SU-DHL-6 (cell line): Measurements from ENCODE around the gene SUMO4.

Experiments
- H2AFZ ChIP-seq: fragments of 200-600 bp; sonication (generic); 2 replicates; pipeline ENCODE4 v1.6.1; 2014; ENCODE audit warnings: low read depth, mild to moderate bottlenecking, moderate library complexity, mixed read lengths, antibody characterized with exemption, low read length; ENCODE audit not compliant: severe bottlenecking
- H3F3A ChIP-seq: fragments of 200-600 bp; shearing (Covaris generic); 2 replicates; pipeline ENCODE4 v1.6.0; 2016; ENCODE audit warnings: antibody characterized with exemption, mild to moderate bottlenecking; ENCODE audit not compliant: insufficient read depth
- H3K27ac ChIP-seq: fragments of 200-600 bp; sonication (generic); 2 replicates; pipeline ENCODE4 v1.5.1; 2016; ENCODE audit warnings: low read depth, mild to moderate bottlenecking, low read length, moderate library complexity, mixed read lengths
- H3K27me3 ChIP-seq: fragments of 200-600 bp; sonication (generic), shearing (Covaris generic); 2 replicates; pipeline ENCODE4 v1.6.0; 2014; ENCODE audit warnings: mild to moderate bottlenecking, low read length
- H3K36me3 ChIP-seq: fragments of 200-600 bp; sonication (generic); 2 replicates; pipeline ENCODE4 v1.6.1; 2014; ENCODE audit warnings: mild to moderate bottlenecking, low read length, mixed read lengths
- H3K4me2 ChIP-seq: fragments of 300-600, 200-600 bp; shearing (Covaris generic), sonication (generic); 2 replicates; pipeline ENCODE4 v1.6.0; 2014; ENCODE audit warnings: low read length, low read depth, mild to moderate bottlenecking; ENCODE audit not compliant: poor library complexity, severe bottlenecking
- H3K4me3 ChIP-seq: fragments of 200-600 bp; sonication (generic); 2 replicates; pipeline ENCODE4 v1.5.1; 2014; ENCODE audit warnings: antibody characterized with exemption, low read length, mild to moderate bottlenecking, mixed read lengths; ENCODE audit not compliant: insufficient read depth, poor library complexity, severe bottlenecking
- H3K79me2 ChIP-seq: fragments of 200-600 bp; sonication (generic); 2 replicates; pipeline ENCODE4 v1.6.1; 2014; ENCODE audit warnings: mild to moderate bottlenecking, low read length, moderate library complexity; ENCODE audit not compliant: insufficient read depth
- H3K9ac ChIP-seq: fragments of 200-600 bp; sonication (generic); 2 replicates; pipeline ENCODE4 v1.7.0; 2014; ENCODE audit warnings: mild to moderate bottlenecking, low read length
- H3K9me2 ChIP-seq: fragments of 200-600 bp; sonication (generic); replicated peaks from 2 replicates; pipeline ENCODE4 v1.6.1; 2014; ENCODE audit warnings: low read length; ENCODE audit not compliant: insufficient read depth
- H3K9me3 ChIP-seq: fragments of 200-600 bp; sonication (generic); 2 replicates; pipeline ENCODE4 v1.6.1; 2014; ENCODE audit warnings: low read length, mixed read lengths; ENCODE audit not compliant: insufficient read depth
- H4K20me1 ChIP-seq: fragments of 200-600 bp; sonication (generic); 2 replicates; pipeline ENCODE4 v1.6.1; 2014; ENCODE audit warnings: low read depth, mild to moderate bottlenecking, antibody characterized with exemption, low read length, moderate library complexity, mixed read lengths
- EZH2phosphoT487 ChIP-seq: fragments of 200-600 bp; sonication (generic), shearing (Covaris generic); conservative IDR thresholded peaks from 2 replicates; pipeline ENCODE4 v1.6.1; 2018; ENCODE audit warnings: mild to moderate bottlenecking, antibody characterized with exemption, low read length, moderate library complexity, mixed read lengths
- TF ChIP-seq, protein P1 (sequence below): fragments of 200-600 bp; sonication (generic); IDR thresholded peaks from one replicate; pipeline ENCODE4 v1.5.1; 2017; ENCODE audit warnings: antibody characterized with exemption, mild to moderate bottlenecking, low read length, moderate library complexity; ENCODE audit not compliant: insufficient read depth, poor library complexity, severe bottlenecking

The SUMO4 gene

GRCh38 chr6:149414009-149414408, 13.9 kb downstream of the SUMO4 start:
- Histone ChIP-seq H3K79me2 (no peaks in the 10 kb centered on the region), H3K36me3 (no peaks in the 10 kb centered on the region), H3K4me3 (no peak overlapping the region), H3K9me2 (no peaks in the 10 kb centered on the region), H4K20me1 (no peaks in the 10 kb centered on the region), H3K27ac (no peak overlapping the region), H3F3A (0 out of 2 replicates have a peak, but pooled peaks cover 4% of the 10 kb centered on the region), H3K9ac (no peak overlapping the region), H3K9me3 (no peaks in the 10 kb centered on the region), H3K27me3 (no peaks in the 10 kb centered on the region), H2AFZ (no peak overlapping the region), H3K4me2 (no peak overlapping the region)
- TF ChIP-seq, protein P1, sequence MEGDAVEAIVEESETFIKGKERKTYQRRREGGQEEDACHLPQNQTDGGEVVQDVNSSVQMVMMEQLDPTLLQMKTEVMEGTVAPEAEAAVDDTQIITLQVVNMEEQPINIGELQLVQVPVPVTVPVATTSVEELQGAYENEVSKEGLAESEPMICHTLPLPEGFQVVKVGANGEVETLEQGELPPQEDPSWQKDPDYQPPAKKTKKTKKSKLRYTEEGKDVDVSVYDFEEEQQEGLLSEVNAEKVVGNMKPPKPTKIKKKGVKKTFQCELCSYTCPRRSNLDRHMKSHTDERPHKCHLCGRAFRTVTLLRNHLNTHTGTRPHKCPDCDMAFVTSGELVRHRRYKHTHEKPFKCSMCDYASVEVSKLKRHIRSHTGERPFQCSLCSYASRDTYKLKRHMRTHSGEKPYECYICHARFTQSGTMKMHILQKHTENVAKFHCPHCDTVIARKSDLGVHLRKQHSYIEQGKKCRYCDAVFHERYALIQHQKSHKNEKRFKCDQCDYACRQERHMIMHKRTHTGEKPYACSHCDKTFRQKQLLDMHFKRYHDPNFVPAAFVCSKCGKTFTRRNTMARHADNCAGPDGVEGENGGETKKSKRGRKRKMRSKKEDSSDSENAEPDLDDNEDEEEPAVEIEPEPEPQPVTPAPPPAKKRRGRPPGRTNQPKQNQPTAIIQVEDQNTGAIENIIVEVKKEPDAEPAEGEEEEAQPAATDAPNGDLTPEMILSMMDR = no peak
- TF ChIP-seq EZH2phosphoT487 = no peak

DNA sequence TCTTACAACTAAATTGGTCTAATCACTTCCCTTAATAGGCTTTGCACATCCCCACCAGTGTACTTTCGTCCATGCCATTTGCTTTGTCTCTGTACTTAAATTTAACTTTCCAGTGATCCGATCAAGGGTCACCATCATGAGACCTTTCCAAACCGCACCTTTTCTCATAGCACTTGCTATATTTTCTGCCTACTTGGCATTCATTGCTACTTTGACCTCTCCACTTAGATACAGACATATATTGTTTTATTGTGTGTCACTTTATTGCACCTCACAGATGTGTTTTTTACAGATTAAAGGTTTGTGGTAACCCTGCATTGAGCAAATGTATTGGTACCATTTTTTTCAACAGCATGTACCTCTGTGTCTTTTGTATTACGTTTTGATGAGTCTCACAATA, 14.8 kb downstream of the SUMO4 start:
- Histone ChIP-seq H4K20me1 (no peaks in the 10 kb centered on the region), H3F3A (0 out of 2 replicates have a peak, but pooled peaks cover 4% of the 10 kb centered on the region), H3K4me2 (no peak overlapping the region), H3K27ac (no peak overlapping the region), H3K4me3 (no peak overlapping the region), H3K9ac (no peak overlapping the region), H3K79me2 (no peaks in the 10 kb centered on the region), H3K9me3 (no peaks in the 10 kb centered on the region), H3K36me3 (no peaks in the 10 kb centered on the region), H2AFZ (no peak overlapping the region), H3K27me3 (no peaks in the 10 kb centered on the region), H3K9me2 (no peaks in the 10 kb centered on the region)
- TF ChIP-seq, protein P1 = no peak
- no peak for TF ChIP-seq EZH2phosphoT487

DNA sequence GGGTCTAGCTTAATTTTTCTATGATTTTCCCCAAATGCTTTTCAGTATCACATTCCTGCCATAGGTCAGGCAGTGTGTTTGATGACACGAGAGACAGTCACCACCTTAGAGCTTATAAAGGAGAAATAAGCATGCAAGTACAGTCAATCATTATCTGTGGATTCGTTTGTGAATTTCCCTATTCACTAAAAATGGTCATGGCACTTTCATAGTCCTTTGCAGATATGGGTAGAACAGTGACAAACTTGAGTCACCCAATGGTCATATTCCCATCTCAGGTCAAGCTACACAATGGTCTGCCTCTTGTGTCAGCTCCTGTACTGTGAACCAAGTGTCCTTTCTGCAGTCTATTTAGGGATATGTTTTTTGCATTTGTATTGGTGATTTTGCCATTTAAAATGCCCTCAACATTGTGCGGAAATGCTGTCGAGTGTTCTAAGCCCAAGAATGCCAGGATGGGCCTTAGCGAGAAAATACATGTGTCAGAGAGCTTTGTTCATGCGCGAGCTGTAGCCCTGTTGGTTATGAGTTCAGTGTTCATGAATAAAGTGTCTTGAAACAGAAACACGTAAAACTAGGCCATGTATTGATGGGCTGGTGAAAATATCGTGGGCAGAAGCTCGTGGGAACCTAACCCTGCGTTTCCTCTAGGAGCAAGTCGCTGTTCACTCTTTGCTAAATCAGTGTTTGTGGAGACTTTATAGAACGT, 19.8 kb downstream of the SUMO4 start:
- Histone ChIP-seq H3F3A (no peaks in the 10 kb centered on the region), H3K9me3 (no peaks in the 10 kb centered on the region), H3K79me2 (no peaks in the 10 kb centered on the region), H3K4me2 (no peak overlapping the region), H3K27me3 (no peaks in the 10 kb centered on the region), H3K27ac (no peak overlapping the region), H2AFZ (no peak overlapping the region), H3K9me2 (no peaks in the 10 kb centered on the region), H3K36me3 (no peaks in the 10 kb centered on the region), H3K9ac (no peak overlapping the region), H3K4me3 (no peak overlapping the region), H4K20me1 (no peaks in the 10 kb centered on the region)
- TF ChIP-seq EZH2phosphoT487 = no peak
- TF ChIP-seq, protein P1 = no peak
